Naive thymus-derived CD4-positive, alpha-beta T cell (primary cell): ENCODE measurements around the gene DCHS2. TPM values are rescaled to one million over a fixed set of nuclear protein-coding genes. Genes with fewer than 3 reads are reported as not detected.

Experiments used
- ATAC-seq: fragments of 150-1000 bp; cut with Tn5 transposase; 2 replicates; pipeline ENCODE4 v1.10.0; 2021; ENCODE audit warnings: mild to moderate bottlenecking, moderate library complexity
- CTCF ChIA-PET: fragments of 350-600 bp; sonication (Branson Sonifier 250); formaldehyde crosslinking; loops from one replicate; lab custom pipeline; 2021; ENCODE audit warnings: antibody characterized with exemption; lab: Charles Lee
- POLR2A ChIA-PET: fragments of 350-600 bp; sonication (Branson Sonifier 250); formaldehyde crosslinking; loops from one replicate; lab custom pipeline; 2021; ENCODE audit warnings: antibody characterized with exemption, inconsistent platforms; lab: Charles Lee
- DNase-seq, 9 donors: peaks; one replicate each; pipeline versions ENCODE4 v3.0.0 to v3.0.0-alpha.2; 2020 to 2022; ENCODE audit warnings: mixed read lengths in 1 of 9
- H3K27ac ChIP-seq: one replicate; pipeline ENCODE4 v1.7.0; 2013; ENCODE audit warnings: mild to moderate bottlenecking, low read depth, low read length, moderate library complexity
- H3K27me3 ChIP-seq, 2 donors: one replicate each; pipeline ENCODE4 v1.7.0; 2013; ENCODE audit warnings: low read length in 2 of 2, mild to moderate bottlenecking in 2 of 2, moderate library complexity in 2 of 2; ENCODE audit not compliant: control insufficient read depth in 2 of 2, insufficient read depth in 2 of 2
- H3K36me3 ChIP-seq, 3 experiments: 1 replicate in 2 of 3; 2 replicates in 1 of 3; pipeline ENCODE4 v1.7.0; 2013; ENCODE audit warnings: low read length in 3 of 3, mild to moderate bottlenecking in 3 of 3, moderate library complexity in 1 of 3; ENCODE audit not compliant: insufficient read depth in 3 of 3, control insufficient read depth in 2 of 3
- H3K4me1 ChIP-seq, 2 donors: one replicate each; pipeline ENCODE4 v1.7.0; 2013; ENCODE audit warnings: low read length in 2 of 2, mild to moderate bottlenecking in 2 of 2, moderate library complexity in 1 of 2; ENCODE audit not compliant: control insufficient read depth in 2 of 2, insufficient read depth in 2 of 2
- H3K4me3 ChIP-seq: 2 replicates; pipeline ENCODE4 v1.7.0; 2013; ENCODE audit warnings: mild to moderate bottlenecking, low read length
- H3K9me3 ChIP-seq, 3 experiments: 1 replicate in 2 of 3; 2 replicates in 1 of 3; pipeline ENCODE4 v1.7.0; 2013; ENCODE audit warnings: low read length in 3 of 3; ENCODE audit not compliant: control insufficient read depth in 2 of 3
- H3K27ac Mint-ChIP-seq, 9 donors: one replicate each; pipeline ENCODE4 v1.8.0; 2020 to 2022; ENCODE audit warnings: mixed read lengths in 9 of 9, mild to moderate bottlenecking in 8 of 9, moderate library complexity in 5 of 9, inconsistent platforms in 2 of 9
- H3K27me3 Mint-ChIP-seq, 5 donors: one replicate each; pipeline ENCODE4 v1.8.0; 2021 to 2022; ENCODE audit warnings: mixed read lengths in 5 of 5, mild to moderate bottlenecking in 1 of 5
- H3K36me3 Mint-ChIP-seq, 5 donors: one replicate each; pipeline ENCODE4 v1.8.0; 2020 to 2022; ENCODE audit warnings: mixed read lengths in 5 of 5, mild to moderate bottlenecking in 3 of 5, inconsistent platforms in 1 of 5
- H3K4me1 Mint-ChIP-seq, 7 donors: one replicate each; pipeline ENCODE4 v1.8.0; 2020 to 2022; ENCODE audit warnings: mixed read lengths in 7 of 7, mild to moderate bottlenecking in 3 of 7, inconsistent platforms in 1 of 7
- H3K4me3 Mint-ChIP-seq, 10 donors: one replicate each; pipeline ENCODE4 v1.8.0; 2020 to 2022; ENCODE audit warnings: mild to moderate bottlenecking in 10 of 10, mixed read lengths in 10 of 10, moderate library complexity in 6 of 10, inconsistent platforms in 2 of 10
- H3K9me3 Mint-ChIP-seq, 11 donors: one replicate each; pipeline ENCODE4 v1.8.0; 2020 to 2022; ENCODE audit warnings: mixed read lengths in 11 of 11, mild to moderate bottlenecking in 4 of 11, inconsistent platforms in 1 of 11, moderate library complexity in 1 of 11
- intact Hi-C, 2 donors: fragments of 100-400 bp; cut with micrococcal nuclease; formaldehyde crosslinking; loops; one replicate each; pipeline ENCODE4 v1.15.1; 2023
- polyA plus RNA-seq, 2 donors: library from polyadenylated mRNA; unstranded; fragments of 300-500 nt; fragmentation: Illumina TruSeq; gene quantifications; one replicate each; pipeline ENCODE4 v1.2.3, GENCODE V29; 2021
- total RNA-seq, 6 experiments: library from RNA in 5 of 6; stranded (reverse) in 5 of 6; gene quantifications; 1 replicate in 5 of 6; 2 replicates in 1 of 6; pipeline ENCODE4 v1.2.3 and lab custom pipeline; 2021 to 2026

The DCHS2 gene
- total and polyA plus RNA-seq, 7 experiments from 2014 or later: 0.05 to 0.08 TPM; not detected in 5

GRCh38 chr4:154478128-154478527 lies 13.5 kb downstream of the DCHS2 start:
- DNase-seq (no peak), ATAC-seq (no peak)
- Histone ChIP-seq H3K36me3 (no peaks in the 10 kb centered on the region), H3K9me3 (no peaks in the 10 kb centered on the region), H3K4me3 (no peak overlapping the region), H3K4me1 (no peaks in the 10 kb centered on the region), H3K27ac (no peak overlapping the region), H3K27me3 (no peaks in the 10 kb centered on the region)
- Mint-ChIP-seq H3K4me1 (no peaks in the 10 kb centered on the region), H3K27me3 (peaks cover 10 to 22% (median 20%) of the 10 kb centered on the region in 5 donors), H3K9me3 (no peaks in the 10 kb centered on the region), H3K27ac (no peak overlapping the region), H3K36me3 (no peaks in the 10 kb centered on the region), H3K4me3 (no peak overlapping the region)
- ChIA-PET POLR2A (no interaction called here), CTCF (no interaction called here)
- intact Hi-C loops: no loop called here

GRCh38 chr4:154476232-154476631 lies 15.4 kb downstream of the DCHS2 start:
- Mint-ChIP-seq H3K27ac (no peak overlapping the region), H3K9me3 (no peaks in the 10 kb centered on the region), H3K4me3 (no peak overlapping the region), H3K36me3 (no peaks in the 10 kb centered on the region), H3K27me3 (peaks cover 12 to 27% (median 20%) of the 10 kb centered on the region in 5 donors), H3K4me1 (no peaks in the 10 kb centered on the region)
- H3K4me1 ChIP-seq: no peaks in the 10 kb centered on the region
- DNase-seq (no peak), ATAC-seq (no peak)
- H3K9me3 ChIP-seq: no peaks in the 10 kb centered on the region
- no peak overlapping the region for H3K27ac ChIP-seq
- POLR2A ChIA-PET: no interaction called here
- no peaks in the 10 kb centered on the region for H3K27me3 ChIP-seq
- CTCF ChIA-PET: no interaction called here
- H3K36me3 ChIP-seq: no peaks in the 10 kb centered on the region
- intact Hi-C loops: no loop called here
- no peak overlapping the region for H3K4me3 ChIP-seq

DNA sequence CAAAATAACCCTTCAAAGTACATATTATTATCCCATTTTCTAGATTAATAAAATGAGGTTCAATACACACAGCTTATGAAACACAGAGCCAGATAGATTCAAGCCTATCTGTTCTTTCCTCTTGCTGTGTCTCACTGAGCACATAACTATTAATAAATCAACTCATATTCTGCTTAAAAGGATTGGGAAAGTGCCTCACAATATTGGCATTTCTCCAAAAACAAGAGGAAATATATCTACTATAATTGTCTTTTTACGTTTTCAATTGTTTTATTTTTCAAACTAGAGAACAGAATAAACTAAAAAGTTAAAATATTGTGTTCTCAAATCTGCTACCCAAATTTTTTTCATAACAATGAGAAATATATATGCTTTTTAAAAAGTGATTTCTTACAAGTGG lies 15.8 kb downstream of the DCHS2 start:
- Histone ChIP-seq H3K4me3 (no peak overlapping the region), H3K36me3 (no peaks in the 10 kb centered on the region), H3K27ac (no peak overlapping the region), H3K9me3 (no peaks in the 10 kb centered on the region), H3K27me3 (no peaks in the 10 kb centered on the region), H3K4me1 (no peaks in the 10 kb centered on the region)
- H3K27me3 Mint-ChIP-seq: peaks cover 15 to 27% (median 20%) of the 10 kb centered on the region in 5 donors
- ChIA-PET CTCF (no interaction called here), POLR2A (no interaction called here)
- intact Hi-C loops: no loop called here
- ATAC-seq (no peak), DNase-seq (no peak)
- no peaks in the 10 kb centered on the region for H3K9me3 Mint-ChIP-seq
- H3K27ac Mint-ChIP-seq: no peak overlapping the region
- no peak overlapping the region for H3K4me3 Mint-ChIP-seq
- H3K36me3 Mint-ChIP-seq: no peaks in the 10 kb centered on the region
- no peaks in the 10 kb centered on the region for H3K4me1 Mint-ChIP-seq

DNA sequence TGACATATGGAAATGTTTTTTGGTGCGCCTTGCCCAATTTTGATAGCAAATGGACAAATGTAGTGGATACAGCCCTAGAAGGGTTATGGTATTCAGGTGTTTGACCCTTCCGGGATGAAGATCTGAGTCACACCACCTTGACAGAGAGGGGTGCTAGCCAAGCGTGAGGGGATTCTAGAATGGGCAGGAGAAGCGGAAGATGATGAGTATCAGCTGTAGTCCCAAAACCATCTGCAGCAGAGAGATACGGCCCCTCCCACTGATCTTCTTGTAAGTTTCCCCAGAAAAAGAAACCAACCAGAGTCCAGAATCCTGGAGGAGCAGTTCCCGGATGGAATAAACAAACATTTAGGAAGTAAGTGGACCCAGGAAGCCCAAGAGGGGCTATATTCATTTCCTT lies 18.1 kb downstream of the DCHS2 start:
- peaks cover 23 to 39% (median 27%) of the 10 kb centered on the region in 5 donors for H3K27me3 Mint-ChIP-seq
- H3K4me3 ChIP-seq: no peak overlapping the region
- no peak overlapping the region for H3K27ac Mint-ChIP-seq
- H3K4me3 Mint-ChIP-seq: no peak overlapping the region
- ChIA-PET CTCF (no interaction called here), POLR2A (no interaction called here)
- no peak for DNase-seq
- H3K27ac ChIP-seq: no peak overlapping the region
- no peak for ATAC-seq
- H3K9me3 Mint-ChIP-seq: no peaks in the 10 kb centered on the region
- H3K36me3 ChIP-seq: no peaks in the 10 kb centered on the region
- H3K4me1 Mint-ChIP-seq: no peaks in the 10 kb centered on the region
- peaks cover 0 to 3% of the 10 kb centered on the region in 2 donors for H3K27me3 ChIP-seq
- no peaks in the 10 kb centered on the region for H3K9me3 ChIP-seq
- H3K4me1 ChIP-seq: no peaks in the 10 kb centered on the region
- no peaks in the 10 kb centered on the region for H3K36me3 Mint-ChIP-seq
- intact Hi-C loops: no loop called here

DNA sequence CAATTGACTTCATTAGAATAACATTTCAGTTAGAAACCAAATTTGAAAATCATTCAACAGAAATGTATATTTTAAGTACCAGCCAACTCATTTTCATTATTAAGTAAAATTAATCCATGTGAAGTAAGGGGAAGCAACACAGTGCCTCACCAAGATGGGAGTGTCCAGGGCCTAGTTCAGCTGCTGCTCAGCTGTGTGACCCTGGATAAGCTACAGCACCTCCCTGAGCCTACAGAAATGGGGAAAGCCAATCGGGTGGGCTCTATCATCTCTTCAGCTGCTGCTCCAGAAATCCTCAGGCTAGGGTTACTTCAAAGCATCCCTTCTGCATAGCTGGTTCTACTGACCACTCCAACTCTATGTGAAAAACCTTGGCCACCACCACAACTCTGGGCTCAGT lies 18.7 kb downstream of the DCHS2 start:
- Histone ChIP-seq H3K4me1 (no peaks in the 10 kb centered on the region), H3K9me3 (no peaks in the 10 kb centered on the region), H3K27me3 (peaks cover 0 to 3% of the 10 kb centered on the region in 2 donors), H3K36me3 (no peaks in the 10 kb centered on the region), H3K4me3 (no peak overlapping the region), H3K27ac (no peak overlapping the region)
- Mint-ChIP-seq H3K4me3 (no peak overlapping the region), H3K9me3 (no peaks in the 10 kb centered on the region), H3K4me1 (no peaks in the 10 kb centered on the region), H3K27me3 (peaks cover 24 to 39% (median 27%) of the 10 kb centered on the region in 5 donors), H3K36me3 (no peaks in the 10 kb centered on the region), H3K27ac (no peak overlapping the region)
- DNase-seq: no peak
- ChIA-PET CTCF (no interaction called here), POLR2A (no interaction called here)
- no peak for ATAC-seq
- intact Hi-C loops: no loop called here

DNA sequence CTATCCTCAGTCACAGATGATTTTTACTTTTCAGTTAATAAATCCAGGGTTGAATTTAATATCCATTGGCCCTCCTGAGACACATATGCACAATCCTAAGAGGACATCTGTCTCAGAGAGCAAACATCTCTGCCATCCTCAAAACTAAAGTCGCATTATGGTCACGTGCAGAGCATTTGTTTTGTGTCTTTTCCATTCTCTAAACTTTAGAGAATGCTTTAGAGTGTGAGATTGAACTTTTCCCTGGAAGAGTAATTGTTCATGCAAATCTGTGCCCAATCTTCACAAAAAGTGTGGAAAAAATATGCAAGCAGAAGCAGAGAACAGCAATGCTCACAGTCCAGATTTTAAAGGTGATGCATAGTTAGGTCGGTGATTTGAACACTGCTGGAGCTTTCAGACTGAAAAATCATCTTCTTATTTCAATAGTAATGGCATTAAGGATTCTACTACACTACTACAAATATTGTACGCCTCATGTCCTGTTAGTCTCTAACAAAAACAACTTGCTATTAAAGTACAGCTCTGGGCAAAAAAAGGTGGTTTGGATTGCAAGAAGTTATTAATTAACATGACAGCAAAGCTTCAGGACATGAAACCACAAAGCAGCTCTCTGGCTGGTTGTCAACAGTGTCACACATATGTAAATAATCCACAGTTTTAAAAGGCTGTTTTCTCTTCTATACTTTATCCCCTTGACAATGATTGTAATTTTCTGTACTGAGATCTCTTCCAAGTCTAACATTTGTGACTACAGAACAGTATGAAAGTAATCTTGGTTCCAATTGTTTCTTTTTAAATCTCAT lies 19.9 kb downstream of the DCHS2 start:
- POLR2A ChIA-PET: no interaction called here
- H3K4me3 Mint-ChIP-seq: no peak overlapping the region
- intact Hi-C loops: no loop called here
- no peaks in the 10 kb centered on the region for H3K9me3 ChIP-seq
- H3K4me1 ChIP-seq: no peaks in the 10 kb centered on the region
- H3K27ac Mint-ChIP-seq: no peak overlapping the region
- no peaks in the 10 kb centered on the region for H3K4me1 Mint-ChIP-seq
- no peak overlapping the region for H3K4me3 ChIP-seq
- no peaks in the 10 kb centered on the region for H3K36me3 ChIP-seq
- no peaks in the 10 kb centered on the region for H3K9me3 Mint-ChIP-seq
- peaks cover 18 to 35% (median 22%) of the 10 kb centered on the region in 5 donors for H3K27me3 Mint-ChIP-seq
- ATAC-seq (no peak), DNase-seq (no peak)
- H3K27me3 ChIP-seq: peaks cover 0 to 3% of the 10 kb centered on the region in 2 donors
- CTCF ChIA-PET: no interaction called here
- H3K27ac ChIP-seq: no peak overlapping the region
- no peaks in the 10 kb centered on the region for H3K36me3 Mint-ChIP-seq

DNA sequence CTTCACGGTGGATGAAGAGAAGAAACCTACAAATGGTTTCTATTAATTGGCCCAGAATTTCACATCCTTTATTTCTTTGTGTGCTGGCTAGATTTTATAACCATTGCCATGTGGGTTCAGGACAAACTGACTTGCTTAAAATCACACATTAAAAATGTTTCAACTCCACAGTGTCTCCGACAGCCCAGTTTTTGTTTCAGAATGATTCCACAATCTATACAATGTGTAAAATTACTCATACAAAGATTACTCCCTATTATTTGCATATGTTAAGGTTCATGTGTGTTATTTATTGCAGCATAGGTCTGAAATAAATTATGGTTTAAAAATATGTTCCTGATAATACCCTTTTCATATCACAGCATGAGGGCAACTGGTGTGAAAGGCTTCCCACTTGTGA lies 20.6 kb downstream of the DCHS2 start:
- intact Hi-C loops: no loop called here
- Mint-ChIP-seq H3K27me3 (peaks cover 16 to 31% (median 22%) of the 10 kb centered on the region in 5 donors), H3K4me1 (no peaks in the 10 kb centered on the region), H3K36me3 (no peaks in the 10 kb centered on the region), H3K27ac (no peak overlapping the region), H3K9me3 (no peaks in the 10 kb centered on the region), H3K4me3 (no peak overlapping the region)
- no peak overlapping the region for H3K27ac ChIP-seq
- no peak for ATAC-seq
- no peaks in the 10 kb centered on the region for H3K36me3 ChIP-seq
- no peaks in the 10 kb centered on the region for H3K9me3 ChIP-seq
- DNase-seq: no peak
- POLR2A ChIA-PET: no interaction called here
- no peaks in the 10 kb centered on the region for H3K4me1 ChIP-seq
- CTCF ChIA-PET: no interaction called here
- no peak overlapping the region for H3K4me3 ChIP-seq
- H3K27me3 ChIP-seq: peaks cover 0 to 3% of the 10 kb centered on the region in 2 donors
